ENCODE measurements around the gene CAMTA1. TPM values are rescaled to one million over a fixed set of nuclear protein-coding genes. Genes with fewer than 3 reads are reported as not detected.

CAMTA1 gene
- total RNA-seq, 5 donors from 2014 or later (not counting 1 experiment from before 2014, with no cell fraction given) = 29.7 to 37.4 (median 34.6) TPM

DNA sequence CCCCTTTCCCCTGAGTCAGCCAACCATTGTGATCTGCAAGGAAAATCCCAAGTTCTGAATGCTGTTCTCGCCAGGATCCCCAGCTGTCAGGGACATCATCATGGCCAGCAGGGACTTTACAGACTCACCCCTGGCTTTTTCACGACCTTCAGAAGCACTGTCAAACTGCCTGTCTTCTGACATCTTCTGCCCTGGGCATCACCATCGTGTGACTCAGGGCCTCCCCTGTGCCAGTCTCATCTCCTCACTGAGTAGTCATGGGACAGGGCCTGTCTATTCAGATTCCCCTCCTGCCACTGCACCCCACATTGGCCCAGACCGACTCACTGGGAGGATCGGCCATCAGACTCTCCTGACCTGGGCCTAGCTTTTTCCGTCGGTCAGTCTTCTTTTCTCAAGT lies 913.4 kb downstream of the CAMTA1 start:
- Mint-ChIP-seq H3K27ac (peak overlapping the region in 1 of 2 donors; percentile 15), H3K4me1 (peaks cover 17 to 26% (median 21%) of the 10 kb centered on the region in 3 donors), H3K36me3 (peaks cover 3% of the 10 kb centered on the region), H3K27me3 (peaks cover 14 to 21% of the 10 kb centered on the region in 2 donors), H3K9me3 (peaks cover 2 to 5% (median 5%) of the 10 kb centered on the region in 3 donors), H3K4me3 (no peak overlapping the region)
- WGBS (ENCODE audit: insufficient coverage) = 73% methylated on average over 3 of the region's 7 CpGs
- no peak for DNase-seq
- CTCF ChIA-PET = interaction anchor here in 1 of 2 donors (1.3 kb wide), 1 partner anchor 54 kb away, joined by 3 read pairs; no protein-coding TSS in a partner anchor
- peaks cover 2 to 37% of the 10 kb centered on the region in 2 experiments for H3K27me3 ChIP-seq (replicated peaks in 1 of 2; ENCODE audit: control insufficient read depth in 2 of 2, extremely low read depth in 1 of 2, insufficient read depth in 2 of 2, low read length in 1 of 2)
- POLR2A ChIA-PET = no interaction called here
- no peak for ATAC-seq (replicated peaks in 1 of 4)
- no peak overlapping the region for H3K27ac ChIP-seq (ENCODE audit: low read length)
- no peaks in the 10 kb centered on the region for H3K9me3 ChIP-seq
- H3K4me1 ChIP-seq (ENCODE audit: control insufficient read depth in 1 of 2, extremely low read depth in 1 of 2, insufficient read depth in 2 of 2, low read length in 2 of 2) = peaks cover 0 to 5% of the 10 kb centered on the region in 2 experiments
- no peaks in the 10 kb centered on the region for H3K36me3 ChIP-seq (ENCODE audit: control insufficient read depth in 2 of 2, extremely low read depth in 1 of 2, insufficient read depth in 1 of 2, low read length in 1 of 2)
- H3K4me3 ChIP-seq (ENCODE audit: control insufficient read depth in 1 of 2, extremely low read depth in 1 of 2, low read length in 1 of 2) = no peak overlapping the region

DNA sequence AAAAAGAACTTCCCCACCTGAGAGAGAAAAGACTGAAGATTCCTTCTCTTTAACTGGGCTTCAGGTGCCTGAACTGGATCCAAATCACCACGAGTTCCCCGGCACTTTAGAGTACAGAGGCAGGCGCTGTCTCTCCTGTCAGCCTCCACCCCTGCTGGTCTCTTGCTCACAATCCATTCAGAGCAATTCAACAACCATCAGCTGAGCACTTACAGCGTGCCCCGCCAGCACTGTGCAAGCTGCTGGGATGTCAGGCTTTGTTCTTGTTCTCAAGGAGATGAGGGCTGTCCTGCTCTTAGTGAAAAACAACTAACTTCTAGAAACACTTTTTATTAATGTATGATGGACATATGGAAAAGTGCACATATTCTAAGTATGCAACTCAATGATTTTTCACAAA lies 917.1 kb downstream of the CAMTA1 start:
- POLR2A ChIA-PET = no interaction called here
- no peak for ATAC-seq (replicated peaks in 1 of 4)
- WGBS (ENCODE audit: insufficient coverage) = 60% methylated on average over 3 of the region's 5 CpGs
- peak overlapping the region in 1 of 2 donors; percentile 24 for H3K27ac Mint-ChIP-seq
- H3K4me1 Mint-ChIP-seq = peaks cover 21 to 37% (median 27%) of the 10 kb centered on the region in 3 donors
- H3K36me3 ChIP-seq (ENCODE audit: control insufficient read depth in 2 of 2, extremely low read depth in 1 of 2, insufficient read depth in 1 of 2, low read length in 1 of 2) = no peaks in the 10 kb centered on the region
- no peak overlapping the region for H3K27ac ChIP-seq (ENCODE audit: low read length)
- CTCF ChIA-PET = no interaction called here
- no peaks in the 10 kb centered on the region for H3K9me3 ChIP-seq
- DNase-seq = no peak
- H3K27me3 Mint-ChIP-seq = peaks cover 29 to 33% of the 10 kb centered on the region in 2 donors
- no peak overlapping the region for H3K4me3 ChIP-seq (ENCODE audit: control insufficient read depth in 1 of 2, extremely low read depth in 1 of 2, low read length in 1 of 2)
- no peaks in the 10 kb centered on the region for H3K9me3 Mint-ChIP-seq
- H3K27me3 ChIP-seq (replicated peaks in 1 of 2; ENCODE audit: control insufficient read depth in 2 of 2, extremely low read depth in 1 of 2, insufficient read depth in 2 of 2, low read length in 1 of 2) = peaks cover 2 to 49% of the 10 kb centered on the region in 2 experiments
- H3K36me3 Mint-ChIP-seq = no peaks in the 10 kb centered on the region
- H3K4me3 Mint-ChIP-seq = peak overlapping the region; percentile 40 to 76 (median 62)
- H3K4me1 ChIP-seq (ENCODE audit: control insufficient read depth in 1 of 2, extremely low read depth in 1 of 2, insufficient read depth in 2 of 2, low read length in 2 of 2) = peaks cover 0 to 18% of the 10 kb centered on the region in 2 experiments

DNA sequence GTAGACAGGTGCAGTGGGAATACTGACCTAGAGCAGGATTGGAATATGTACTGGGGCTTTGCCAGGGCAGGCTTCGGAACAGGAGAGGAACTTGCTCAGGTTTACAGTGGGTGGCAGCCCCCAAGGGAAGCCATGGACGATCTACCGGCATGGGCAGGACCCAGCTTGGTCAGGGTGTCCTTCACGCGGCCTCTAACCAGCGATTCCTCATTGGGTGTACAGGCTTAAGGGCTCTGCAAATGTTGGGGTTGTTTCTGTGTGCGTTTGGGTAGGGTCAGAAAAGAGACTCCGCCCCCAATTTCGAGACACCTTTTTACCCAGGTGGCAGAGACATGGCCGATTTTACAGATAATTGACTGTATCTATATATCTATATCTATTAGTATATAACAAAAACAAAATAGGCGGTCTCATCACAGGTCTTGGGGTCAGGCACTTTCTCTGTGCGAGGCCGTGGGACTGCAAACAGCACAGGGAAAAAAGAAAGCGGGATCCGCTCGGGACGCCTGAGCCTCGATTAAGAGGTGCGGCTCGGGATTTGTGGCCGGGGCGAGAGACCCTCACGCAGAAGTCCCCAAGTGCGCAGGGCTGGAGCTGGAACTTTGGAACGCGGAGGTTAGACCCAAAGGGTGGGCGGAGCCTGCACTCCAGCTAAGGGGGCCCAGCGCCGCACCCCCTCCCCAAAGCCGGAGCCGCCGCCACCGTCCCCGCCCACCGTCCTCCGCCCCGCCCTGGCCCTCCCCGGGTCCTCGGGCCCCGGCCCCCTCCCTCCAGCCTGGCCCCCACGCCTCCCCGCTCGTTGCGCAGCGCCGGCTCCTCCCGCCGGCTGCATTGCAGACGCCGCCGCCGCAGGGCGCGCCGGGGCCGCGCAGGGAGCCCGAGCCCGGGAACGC lies 918.3 kb downstream of the CAMTA1 start:
- Histone ChIP-seq H3K4me3 (ENCODE audit: control insufficient read depth in 1 of 2, extremely low read depth in 1 of 2, low read length in 1 of 2) (no peak overlapping the region), H3K4me1 (ENCODE audit: control insufficient read depth in 1 of 2, extremely low read depth in 1 of 2, insufficient read depth in 2 of 2, low read length in 2 of 2) (peaks cover 0 to 18% of the 10 kb centered on the region in 2 experiments), H3K9me3 (no peaks in the 10 kb centered on the region), H3K27me3 (replicated peaks in 1 of 2; ENCODE audit: control insufficient read depth in 2 of 2, extremely low read depth in 1 of 2, insufficient read depth in 2 of 2, low read length in 1 of 2) (peaks cover 2 to 56% of the 10 kb centered on the region in 2 experiments), H3K27ac (ENCODE audit: low read length) (no peak overlapping the region), H3K36me3 (ENCODE audit: control insufficient read depth in 2 of 2, extremely low read depth in 1 of 2, insufficient read depth in 1 of 2, low read length in 1 of 2) (no peaks in the 10 kb centered on the region)
- H3K9me3 Mint-ChIP-seq = no peaks in the 10 kb centered on the region
- peak; percentile 8 to 13 (median 10) for ATAC-seq (replicated peaks in 1 of 4)
- peaks cover 21 to 37% (median 26%) of the 10 kb centered on the region in 3 donors for H3K4me1 Mint-ChIP-seq
- 9% methylated on average over 37 of the region's 60 CpGs for WGBS (ENCODE audit: insufficient coverage)
- POLR2A ChIA-PET = interaction anchor here in 1 of 2 donors (0.6 to 1.0 kb wide), 4 partner anchors 14 to 259 kb away, joined by 3 to 9 read pairs (median 4); no protein-coding TSS in a partner anchor
- peak in 22 of 35 experiments; percentile 6 to 58 (median 22) for DNase-seq
- peaks cover 39 to 43% of the 10 kb centered on the region in 2 donors for H3K27me3 Mint-ChIP-seq
- H3K27ac Mint-ChIP-seq = peak overlapping the region in 1 of 2 donors; percentile 36
- H3K4me3 Mint-ChIP-seq = peak overlapping the region; percentile 71 to 80 (median 76)
- no peaks in the 10 kb centered on the region for H3K36me3 Mint-ChIP-seq
- CTCF ChIA-PET = interaction anchor here in 1 of 2 donors (1.0 kb wide), 1 partner anchor 49 kb away, joined by 6 read pairs; no protein-coding TSS in a partner anchor

DNA sequence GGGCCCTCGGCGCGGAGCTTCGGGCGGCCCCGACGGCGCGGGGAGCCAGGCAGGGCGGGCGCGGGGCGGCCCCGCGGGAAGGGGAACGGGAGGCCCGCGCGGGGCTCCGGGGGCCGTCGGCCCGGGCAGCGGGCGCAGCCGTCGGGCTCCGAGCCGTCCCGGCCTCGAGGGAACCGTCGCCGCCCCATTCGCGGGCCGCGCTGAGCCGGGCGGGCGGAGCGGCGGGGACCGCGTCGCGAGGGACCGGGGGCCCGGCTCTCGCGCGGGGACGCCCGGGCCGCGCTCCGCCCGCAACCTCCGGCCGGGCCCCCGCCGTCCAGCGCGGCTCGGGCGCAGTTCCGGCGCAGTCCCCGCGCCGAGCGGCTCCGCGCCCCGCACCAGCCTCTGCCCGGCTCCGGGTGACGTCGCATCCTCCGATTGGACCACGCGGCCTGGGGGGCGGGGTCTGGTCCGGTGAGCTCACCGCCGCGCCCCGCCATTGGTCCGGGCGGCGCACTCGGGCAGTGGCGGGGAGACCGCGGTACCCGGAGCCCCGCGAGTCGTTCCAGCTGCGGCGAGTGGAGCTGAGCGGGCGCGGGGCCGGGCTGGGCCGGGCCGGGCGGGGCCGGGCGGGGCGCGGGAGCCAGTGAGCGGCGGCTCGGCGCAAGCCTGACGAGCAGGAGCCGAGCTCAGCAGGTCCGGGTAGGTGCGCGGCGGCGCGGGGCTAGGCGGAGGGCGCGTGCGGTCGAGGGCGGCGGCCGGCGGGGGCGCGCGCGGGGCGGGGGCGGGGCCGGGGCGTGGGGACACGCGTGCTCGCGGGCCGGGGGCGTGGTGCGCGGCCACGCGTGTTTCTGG lies 919.2 kb downstream of the CAMTA1 start:
- Mint-ChIP-seq H3K36me3 (no peaks in the 10 kb centered on the region), H3K9me3 (no peaks in the 10 kb centered on the region), H3K27me3 (peaks cover 44 to 46% of the 10 kb centered on the region in 2 donors), H3K4me1 (peaks cover 13 to 29% (median 18%) of the 10 kb centered on the region in 3 donors), H3K27ac (no peak overlapping the region), H3K4me3 (peak overlapping the region; percentile 55 to 80 (median 75))
- Histone ChIP-seq H3K4me3 (ENCODE audit: control insufficient read depth in 1 of 2, extremely low read depth in 1 of 2, low read length in 1 of 2) (no peak overlapping the region), H3K4me1 (ENCODE audit: control insufficient read depth in 1 of 2, extremely low read depth in 1 of 2, insufficient read depth in 2 of 2, low read length in 2 of 2) (peaks cover 0 to 18% of the 10 kb centered on the region in 2 experiments), H3K27ac (ENCODE audit: low read length) (no peak overlapping the region), H3K36me3 (ENCODE audit: control insufficient read depth in 2 of 2, extremely low read depth in 1 of 2, insufficient read depth in 1 of 2, low read length in 1 of 2) (no peaks in the 10 kb centered on the region), H3K9me3 (no peaks in the 10 kb centered on the region), H3K27me3 (replicated peaks in 1 of 2; ENCODE audit: control insufficient read depth in 2 of 2, extremely low read depth in 1 of 2, insufficient read depth in 2 of 2, low read length in 1 of 2) (peaks cover 2 to 59% of the 10 kb centered on the region in 2 experiments)
- ATAC-seq (replicated peaks in 1 of 4) = peak; percentile 95 to 97 (median 96)
- ChIA-PET CTCF (interaction anchor here in 1 of 2 donors (1.0 to 1.6 kb wide), 2 partner anchors 37 to 48 kb away, joined by 4 to 6 read pairs; no protein-coding TSS in a partner anchor), POLR2A (interaction anchor here (0.6 to 1.0 kb wide), 4 partner anchors 13 to 80 kb away, joined by 3 to 6 read pairs (median 4); partner anchors contain the start of gene PER3 (in 1 of the 2))
- WGBS (ENCODE audit: insufficient coverage) = 2% methylated on average over 151 of the region's 151 CpGs
- DNase-seq = peak; percentile 73 to 93 (median 87)

DNA sequence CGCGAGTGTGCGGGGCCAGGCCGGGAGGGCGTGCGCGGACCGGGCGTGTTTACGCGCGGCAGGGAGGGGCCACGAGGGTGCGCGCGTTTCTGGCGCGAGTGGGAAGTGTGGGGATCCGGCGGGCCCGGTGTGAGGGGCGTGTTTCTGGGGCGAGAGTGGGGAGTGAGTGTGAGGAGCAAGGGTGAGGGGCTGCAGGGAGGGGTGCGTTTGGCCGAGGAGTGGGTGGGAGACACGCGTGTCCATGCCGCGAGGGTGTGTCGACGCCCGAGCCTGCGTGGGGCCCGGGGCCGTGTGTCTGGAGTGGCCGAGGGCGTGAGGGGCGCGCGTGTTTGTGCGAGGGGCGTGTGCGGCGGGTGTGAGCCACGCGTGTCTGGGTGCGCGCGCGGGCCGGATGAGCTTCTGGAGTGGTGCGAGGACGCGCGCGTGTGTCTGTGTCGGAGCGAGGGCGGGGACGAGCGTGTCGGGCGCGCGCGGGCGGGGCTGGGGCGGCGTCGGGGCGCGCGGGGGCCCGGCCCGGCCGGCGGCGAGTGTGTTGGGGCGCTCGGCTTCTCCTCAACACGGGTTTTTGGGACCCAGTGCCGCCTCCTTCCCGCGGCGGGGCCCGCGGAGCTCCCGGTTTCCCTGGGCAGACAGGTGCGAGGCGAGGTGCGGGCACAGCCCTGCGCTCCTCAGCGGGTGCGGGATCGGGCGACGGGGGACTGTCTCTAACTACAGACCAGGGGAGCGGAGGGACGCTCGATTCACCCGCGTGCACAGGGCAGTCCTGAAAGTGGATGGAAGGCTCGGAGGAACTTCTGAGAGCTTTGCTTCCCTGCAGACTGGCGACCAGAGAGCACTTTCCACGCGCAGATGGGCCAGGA lies 920.0 kb downstream of the CAMTA1 start:
- 7% methylated on average over 106 of the region's 106 CpGs for WGBS (ENCODE audit: insufficient coverage)
- ChIA-PET POLR2A (interaction anchor here (0.6 to 1.0 kb wide), 2 partner anchors 13 to 79 kb away, joined by 4 to 6 read pairs; partner anchors contain the start of gene PER3 (in 1 of the 2)), CTCF (interaction anchor here in 1 of 2 donors (1.0 to 1.6 kb wide), 2 partner anchors 38 to 47 kb away, joined by 4 to 6 read pairs; no protein-coding TSS in a partner anchor)
- peaks cover 7 to 21% (median 13%) of the 10 kb centered on the region in 3 donors for H3K4me1 Mint-ChIP-seq
- DNase-seq (peak in 32 of 35 experiments; percentile 20 to 65 (median 44)), ATAC-seq (replicated peaks in 1 of 4) (peak; percentile 6 to 14 (median 12))
- peaks cover 43 to 54% of the 10 kb centered on the region in 2 donors for H3K27me3 Mint-ChIP-seq
- Histone ChIP-seq H3K27ac (ENCODE audit: low read length) (no peak overlapping the region), H3K4me1 (ENCODE audit: control insufficient read depth in 1 of 2, extremely low read depth in 1 of 2, insufficient read depth in 2 of 2, low read length in 2 of 2) (peaks cover 0 to 18% of the 10 kb centered on the region in 2 experiments), H3K36me3 (ENCODE audit: control insufficient read depth in 2 of 2, extremely low read depth in 1 of 2, insufficient read depth in 1 of 2, low read length in 1 of 2) (no peaks in the 10 kb centered on the region), H3K9me3 (no peaks in the 10 kb centered on the region), H3K27me3 (replicated peaks in 1 of 2; ENCODE audit: control insufficient read depth in 2 of 2, extremely low read depth in 1 of 2, insufficient read depth in 2 of 2, low read length in 1 of 2) (peaks cover 2 to 59% of the 10 kb centered on the region in 2 experiments), H3K4me3 (ENCODE audit: control insufficient read depth in 1 of 2, extremely low read depth in 1 of 2, low read length in 1 of 2) (peak overlapping the region; percentile 35 to 45)
- peak overlapping the region; percentile 75 to 80 (median 80) for H3K4me3 Mint-ChIP-seq
- no peaks in the 10 kb centered on the region for H3K36me3 Mint-ChIP-seq
- H3K9me3 Mint-ChIP-seq = no peaks in the 10 kb centered on the region
- peak overlapping the region; percentile 46 to 58 for H3K27ac Mint-ChIP-seq

Measured in T-cell (primary cell).